Gastroesophageal sphincter (tissue), 3 donors: ENCODE results near the gene DYRK1A.

Experiments used
- EP300 ChIP-seq: sonication (generic); formaldehyde crosslinking; IDR thresholded peaks from one replicate; pipeline ENCODE4 v1.6.1; 2017; ENCODE audit warnings: antibody characterized with exemption, mild to moderate bottlenecking
- POLR2A ChIP-seq, 2 donors: fragments of 450-650 bp; IDR thresholded peaks; one replicate each; pipeline ENCODE4 v1.6.1; 2017; ENCODE audit warnings: antibody characterized with exemption in 2 of 2, mild to moderate bottlenecking in 2 of 2, moderate library complexity in 1 of 2
- TF ChIP-seq, protein P1 (sequence below), 4 experiments: fragments of 200-600 bp in 2 of 4; fragments of 450-650 bp in 2 of 4; sonication (generic) in 1 of 4; IDR thresholded peaks; one replicate each; pipeline ENCODE4 v1.5.1; 2017 to 2019; ENCODE audit warnings: antibody characterized with exemption in 4 of 4, mild to moderate bottlenecking in 2 of 4, moderate library complexity in 2 of 4

DNA sequence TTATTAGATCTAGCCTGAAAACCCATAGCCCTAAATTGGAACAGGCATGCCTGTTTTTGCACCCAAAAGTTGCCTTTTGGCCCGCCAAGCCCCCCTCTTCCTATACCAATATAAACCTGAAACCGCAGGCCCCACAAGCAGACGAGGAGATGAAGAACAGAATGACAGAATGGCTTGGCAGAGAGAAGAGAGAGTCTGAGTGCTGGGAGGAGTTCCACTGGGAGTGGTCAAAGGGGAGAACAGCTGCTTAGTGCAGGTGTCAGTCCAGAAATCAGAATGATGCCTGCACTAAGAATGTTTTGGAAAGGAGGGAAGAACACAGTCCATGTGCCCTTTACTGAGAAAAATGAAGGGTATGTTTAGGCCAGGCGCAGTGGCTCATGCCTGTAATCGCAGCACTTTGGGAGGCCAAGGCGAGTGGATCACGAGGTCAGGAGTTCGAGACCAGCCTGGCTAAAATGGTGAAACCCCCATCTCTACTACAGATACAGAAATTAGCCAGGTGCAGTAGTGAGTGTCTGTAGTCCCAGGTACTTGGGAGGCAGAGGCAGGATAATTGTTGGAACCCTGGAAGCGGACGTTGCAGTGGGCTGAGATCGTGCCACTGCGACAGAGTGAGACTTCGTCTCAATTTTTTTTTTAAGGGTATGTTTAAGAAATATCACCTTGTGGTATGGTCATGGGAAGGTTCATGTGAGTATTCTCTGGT lies 9.4 kb downstream of the DYRK1A start:
- TF ChIP-seq, protein P1, sequence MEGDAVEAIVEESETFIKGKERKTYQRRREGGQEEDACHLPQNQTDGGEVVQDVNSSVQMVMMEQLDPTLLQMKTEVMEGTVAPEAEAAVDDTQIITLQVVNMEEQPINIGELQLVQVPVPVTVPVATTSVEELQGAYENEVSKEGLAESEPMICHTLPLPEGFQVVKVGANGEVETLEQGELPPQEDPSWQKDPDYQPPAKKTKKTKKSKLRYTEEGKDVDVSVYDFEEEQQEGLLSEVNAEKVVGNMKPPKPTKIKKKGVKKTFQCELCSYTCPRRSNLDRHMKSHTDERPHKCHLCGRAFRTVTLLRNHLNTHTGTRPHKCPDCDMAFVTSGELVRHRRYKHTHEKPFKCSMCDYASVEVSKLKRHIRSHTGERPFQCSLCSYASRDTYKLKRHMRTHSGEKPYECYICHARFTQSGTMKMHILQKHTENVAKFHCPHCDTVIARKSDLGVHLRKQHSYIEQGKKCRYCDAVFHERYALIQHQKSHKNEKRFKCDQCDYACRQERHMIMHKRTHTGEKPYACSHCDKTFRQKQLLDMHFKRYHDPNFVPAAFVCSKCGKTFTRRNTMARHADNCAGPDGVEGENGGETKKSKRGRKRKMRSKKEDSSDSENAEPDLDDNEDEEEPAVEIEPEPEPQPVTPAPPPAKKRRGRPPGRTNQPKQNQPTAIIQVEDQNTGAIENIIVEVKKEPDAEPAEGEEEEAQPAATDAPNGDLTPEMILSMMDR (IDR thresholded peaks at IDR 0.05) = no peak
- TF ChIP-seq POLR2A (IDR thresholded peaks at IDR 0.05) (no peak), EP300 (no peak)
